HG03432 (cell line): ENCODE data around the gene SLC45A1.

Source experiments
- ATAC-seq: cut with Tn5 transposase; IDR thresholded peaks from one replicate; pipeline ENCODE4 v1.9.1; 2021; ENCODE audit warnings: mild to moderate bottlenecking, moderate library complexity; ENCODE audit not compliant: unreplicated experiment

Gene SLC45A1

GRCh38 chr1:8334106-8334851 lies 16.4 kb downstream of the SLC45A1 start:
- no peak for ATAC-seq

DNA sequence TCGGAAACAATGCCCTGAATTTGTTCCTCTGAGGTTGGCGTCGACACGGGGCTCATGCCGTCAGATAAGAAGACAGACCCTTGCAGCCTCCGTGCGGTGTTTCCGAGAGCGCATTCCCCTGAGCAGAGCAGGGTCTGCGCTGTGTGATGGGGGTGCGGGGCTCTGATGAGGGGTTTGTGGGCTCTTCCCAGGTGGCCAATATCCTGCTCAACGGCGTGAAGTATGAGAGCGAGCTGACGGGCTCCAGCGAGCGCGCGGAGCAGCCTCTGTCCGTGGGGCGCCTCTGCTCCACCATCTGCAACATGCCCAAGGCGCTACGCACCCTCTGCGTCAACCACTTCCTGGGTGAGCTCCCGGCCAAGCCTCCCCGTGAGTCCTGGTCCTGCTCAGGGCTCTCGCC lies 17.3 kb downstream of the SLC45A1 start:
- no peak for ATAC-seq

DNA sequence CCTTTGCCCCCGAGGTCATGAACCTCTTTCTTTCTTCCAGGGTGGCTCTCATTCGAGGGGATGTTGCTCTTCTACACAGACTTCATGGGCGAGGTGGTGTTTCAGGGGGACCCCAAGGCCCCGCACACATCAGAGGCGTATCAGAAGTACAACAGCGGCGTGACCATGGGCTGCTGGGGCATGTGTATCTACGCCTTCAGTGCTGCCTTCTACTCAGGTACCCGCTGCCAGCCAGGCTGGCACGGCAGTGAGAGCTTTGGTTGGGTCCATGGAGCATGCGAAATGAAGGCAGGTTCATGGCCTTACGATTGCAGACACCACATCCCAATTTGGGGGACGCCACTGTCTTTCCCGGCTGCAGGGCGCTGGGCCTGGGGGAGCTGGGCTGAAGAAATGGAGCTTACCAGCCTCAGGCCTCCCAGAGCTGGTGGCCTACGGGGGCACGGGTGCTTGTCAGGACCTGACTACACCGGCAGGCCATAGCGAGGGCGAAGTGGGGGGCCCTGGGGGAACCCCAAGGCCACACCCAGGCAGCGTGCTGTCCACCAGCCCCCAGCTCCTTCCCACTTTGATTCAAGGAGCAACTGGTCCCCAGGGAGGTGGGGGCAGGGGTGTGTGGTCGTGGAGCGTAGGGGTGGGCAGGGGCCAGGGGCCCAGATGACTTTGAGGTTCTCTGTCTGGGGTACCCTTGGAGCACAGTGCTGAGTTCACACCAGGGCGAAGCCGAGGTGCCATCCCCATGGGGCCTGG lies 20.0 kb downstream of the SLC45A1 start:
- no peak for ATAC-seq

DNA sequence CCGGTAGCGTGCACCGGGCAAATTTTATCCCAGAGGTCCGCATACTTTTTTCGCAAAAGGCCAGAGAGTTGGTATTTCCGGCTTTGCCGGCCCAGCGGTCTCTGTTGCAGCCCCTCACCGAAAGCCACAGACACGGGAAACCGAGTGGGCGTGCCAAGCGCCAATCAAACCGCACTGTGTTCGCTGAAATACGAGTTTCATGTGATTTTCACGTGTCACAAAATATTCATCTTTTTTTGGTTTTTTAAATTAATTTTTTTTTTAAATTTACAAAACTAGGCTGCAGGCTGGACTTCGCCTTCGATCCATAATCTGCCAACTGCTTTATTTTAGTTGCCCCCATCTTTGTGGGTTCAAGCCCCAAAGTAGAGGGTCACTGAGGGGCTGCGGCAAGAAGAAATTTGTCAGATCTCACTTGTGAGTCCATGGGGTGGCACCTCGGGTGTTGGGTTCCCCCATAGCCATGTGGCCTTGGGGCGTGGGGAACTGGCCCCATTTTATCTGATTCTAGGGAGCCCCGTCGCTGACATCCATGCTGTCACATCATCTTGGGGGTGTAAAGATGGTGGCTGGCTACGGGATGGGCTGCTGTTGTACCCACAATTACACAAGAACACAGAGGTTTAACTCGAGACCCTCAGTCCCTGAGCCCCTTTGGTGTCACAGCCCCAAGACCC lies 20.8 kb downstream of the SLC45A1 start:
- ATAC-seq, result no peak

- ATAC-seq, result no peak
These were observed 21.3 kb downstream of the SLC45A1 start for GRCh38 chr1:8339203-8339600.

GRCh38 chr1:8340448-8340847 lies 22.5 kb downstream of the SLC45A1 start:
- ATAC-seq, result no peak

GRCh38 chr1:8342325-8342724 lies 24.4 kb downstream of the SLC45A1 start:
- no peak for ATAC-seq

DNA sequence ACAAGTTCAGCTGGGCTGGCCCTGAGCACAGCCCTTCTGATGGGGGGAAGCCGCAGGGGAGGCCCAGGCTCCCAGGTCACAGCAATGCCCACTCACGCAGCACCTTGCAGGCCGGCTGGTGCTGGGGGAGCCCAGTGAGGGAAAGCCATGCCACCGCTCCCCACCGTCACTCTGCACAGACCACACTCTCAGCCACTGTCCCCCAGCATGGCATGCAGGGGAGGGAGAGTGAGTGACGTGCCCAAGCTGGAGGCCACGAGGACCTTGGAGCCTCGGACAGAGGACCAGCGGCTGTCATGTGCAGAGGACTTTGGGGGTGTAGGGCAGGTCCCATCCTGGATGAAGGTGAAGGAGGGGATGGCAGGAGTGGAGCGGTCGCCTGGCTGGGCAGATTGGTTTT lies 25.1 kb downstream of the SLC45A1 start:
- no peak for ATAC-seq

DNA sequence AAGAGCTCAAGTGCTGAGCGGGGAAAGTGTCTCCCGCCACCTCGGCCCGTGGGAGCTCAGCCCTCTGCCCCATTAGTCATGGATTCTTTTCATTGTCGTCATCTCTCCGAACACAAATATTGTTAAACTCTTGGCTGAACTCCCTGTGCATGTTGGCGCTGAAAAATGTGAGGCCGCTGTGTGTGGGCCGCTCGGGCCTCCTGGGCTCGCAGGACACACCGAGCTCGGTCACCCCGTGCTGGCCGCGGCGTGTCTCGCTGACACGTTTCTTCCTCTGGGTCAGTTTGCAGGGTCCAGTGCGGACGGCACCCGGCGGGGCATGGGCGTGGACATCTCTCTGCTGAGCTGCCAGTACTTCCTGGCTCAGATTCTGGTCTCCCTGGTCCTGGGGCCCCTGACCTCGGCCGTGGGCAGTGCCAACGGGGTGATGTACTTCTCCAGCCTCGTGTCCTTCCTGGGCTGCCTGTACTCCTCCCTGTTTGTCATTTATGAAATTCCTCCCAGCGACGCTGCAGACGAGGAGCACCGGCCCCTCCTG lies 25.6 kb downstream of the SLC45A1 start:
- no peak for ATAC-seq

- ATAC-seq, result no peak
These were observed 27.1 kb downstream of the SLC45A1 start for GRCh38 chr1:8344893-8345507.

DNA sequence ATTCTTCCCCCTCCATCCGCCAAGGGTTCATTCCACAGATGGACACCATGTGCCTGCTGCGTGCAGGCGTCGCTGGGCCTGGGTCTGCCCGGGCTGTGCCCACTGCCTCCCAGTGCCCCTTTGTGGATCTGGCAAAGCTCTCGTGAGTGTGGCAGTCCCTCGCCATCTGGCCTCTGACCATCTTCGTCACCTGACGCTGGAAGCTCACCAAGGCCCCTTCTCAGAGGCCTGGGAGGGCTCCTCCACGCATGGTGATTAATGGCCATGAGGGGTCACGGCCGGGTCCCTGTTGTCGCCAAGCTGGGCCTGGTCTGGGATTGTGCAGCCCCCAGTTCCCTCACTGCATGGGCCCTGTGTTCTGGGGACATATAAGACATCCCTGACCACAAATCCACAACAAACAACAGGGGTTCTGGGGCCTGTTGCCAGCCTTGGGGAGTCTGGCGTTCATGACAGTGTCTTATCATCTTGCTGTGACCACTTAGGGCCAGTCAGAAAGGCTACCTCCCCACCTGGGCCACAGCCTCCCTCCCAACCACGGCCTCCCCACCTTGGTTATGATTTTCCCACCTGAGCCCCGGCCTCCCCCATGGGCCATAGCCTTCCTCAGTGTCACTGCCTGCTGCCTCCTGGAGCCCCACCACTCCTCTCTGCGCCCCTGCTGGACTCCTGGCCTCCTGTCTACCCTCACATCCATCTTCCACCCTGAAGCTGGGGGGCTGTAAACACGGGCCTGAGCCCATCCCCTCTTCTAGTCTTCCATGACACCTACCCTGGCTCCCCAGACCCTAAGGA lies 27.9 kb downstream of the SLC45A1 start:
- no peak for ATAC-seq

GRCh38 chr1:8347635-8348034 lies 29.7 kb downstream of the SLC45A1 start:
- ATAC-seq, result no peak

GRCh38 chr1:8348047-8348776 lies 30.3 kb downstream of the SLC45A1 start:
- ATAC-seq, result no peak

GRCh38 chr1:8348777-8349472 lies 31.0 kb downstream of the SLC45A1 start:
- no peak for ATAC-seq

DNA sequence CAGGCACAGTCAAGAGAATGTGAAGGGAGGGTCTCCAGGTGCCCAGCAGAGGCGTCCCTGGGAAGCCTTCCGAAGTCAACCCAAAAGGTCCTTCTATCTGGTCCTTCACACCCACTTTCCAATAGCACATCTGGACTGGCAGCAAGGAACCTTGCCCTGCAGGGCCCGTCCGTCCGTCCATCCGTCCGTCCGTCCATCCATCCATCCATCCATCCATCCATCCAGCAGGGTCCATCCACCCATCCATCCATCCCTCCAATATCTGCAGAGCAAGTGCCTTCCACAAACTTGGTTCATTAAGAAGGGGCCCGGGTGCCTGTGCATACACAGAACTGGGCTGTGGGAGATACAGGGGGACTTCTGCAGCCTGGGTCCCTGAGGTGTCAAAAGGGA lies 31.6 kb downstream of the SLC45A1 start:
- ATAC-seq, result no peak

- ATAC-seq, result no peak
These were observed 32.0 kb downstream of the SLC45A1 start for GRCh38 chr1:8349961-8350360.

GRCh38 chr1:8350914-8351684 lies 33.2 kb downstream of the SLC45A1 start:
- ATAC-seq, result no peak

GRCh38 chr1:8351693-8352470 lies 34.0 kb downstream of the SLC45A1 start:
- no peak for ATAC-seq
